GM10266 (cell line): Measurements from ENCODE around the gene CDO1.
"Not testable (repeated sequence)": the region's sequence is repeated elsewhere in the genome, so short reads cannot be mapped to it uniquely, and the experiment has no call there.

Source experiments
- DNase-seq: peaks from one replicate; pipeline ENCODE4 v3.0.0; 2012; ENCODE audit errors: extremely low spot score
- TF ChIP-seq, protein P1 (sequence below): IDR thresholded peaks from 2 replicates; pipeline ENCODE4 v1.5.1; 2012; ENCODE audit warnings: mild to moderate bottlenecking, low read depth; ENCODE audit not compliant: control insufficient read depth, insufficient read depth; ENCODE audit errors: missing control alignments

Gene CDO1

DNA sequence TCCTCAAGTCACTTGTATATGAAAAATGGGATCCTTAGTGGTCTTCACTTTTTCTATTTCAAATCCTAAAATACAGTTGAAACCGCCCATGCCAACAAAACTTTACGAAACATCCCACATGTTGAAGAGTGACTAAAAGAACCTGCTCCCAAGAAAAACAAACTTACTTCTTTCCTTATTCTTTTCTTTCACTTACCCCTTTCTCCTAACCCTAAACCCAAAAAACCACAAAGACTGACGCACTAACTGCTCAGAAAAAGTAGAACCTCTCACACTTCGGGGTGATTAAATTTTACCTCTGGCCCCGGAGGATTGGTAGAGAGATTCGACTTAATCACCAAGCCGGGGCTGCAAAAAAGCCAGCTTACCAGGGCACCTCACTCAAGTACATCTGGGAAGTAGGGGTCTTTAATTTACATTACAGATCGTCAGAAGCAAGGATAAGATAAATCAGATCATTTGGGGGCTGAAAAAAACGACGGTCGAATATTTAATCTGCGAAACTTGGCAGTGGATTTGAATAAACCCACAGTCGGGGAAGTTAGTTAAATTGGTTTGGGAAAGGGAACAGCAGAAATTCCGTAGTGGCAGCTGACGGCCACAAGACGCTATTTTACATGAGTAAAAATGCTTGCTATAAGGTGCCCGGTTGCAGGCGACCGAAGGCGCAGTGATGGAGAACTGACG, 1.3 kb downstream of the CDO1 start:
- no peak for DNase-seq
- TF ChIP-seq, protein P1, sequence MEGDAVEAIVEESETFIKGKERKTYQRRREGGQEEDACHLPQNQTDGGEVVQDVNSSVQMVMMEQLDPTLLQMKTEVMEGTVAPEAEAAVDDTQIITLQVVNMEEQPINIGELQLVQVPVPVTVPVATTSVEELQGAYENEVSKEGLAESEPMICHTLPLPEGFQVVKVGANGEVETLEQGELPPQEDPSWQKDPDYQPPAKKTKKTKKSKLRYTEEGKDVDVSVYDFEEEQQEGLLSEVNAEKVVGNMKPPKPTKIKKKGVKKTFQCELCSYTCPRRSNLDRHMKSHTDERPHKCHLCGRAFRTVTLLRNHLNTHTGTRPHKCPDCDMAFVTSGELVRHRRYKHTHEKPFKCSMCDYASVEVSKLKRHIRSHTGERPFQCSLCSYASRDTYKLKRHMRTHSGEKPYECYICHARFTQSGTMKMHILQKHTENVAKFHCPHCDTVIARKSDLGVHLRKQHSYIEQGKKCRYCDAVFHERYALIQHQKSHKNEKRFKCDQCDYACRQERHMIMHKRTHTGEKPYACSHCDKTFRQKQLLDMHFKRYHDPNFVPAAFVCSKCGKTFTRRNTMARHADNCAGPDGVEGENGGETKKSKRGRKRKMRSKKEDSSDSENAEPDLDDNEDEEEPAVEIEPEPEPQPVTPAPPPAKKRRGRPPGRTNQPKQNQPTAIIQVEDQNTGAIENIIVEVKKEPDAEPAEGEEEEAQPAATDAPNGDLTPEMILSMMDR, result no peak

DNA sequence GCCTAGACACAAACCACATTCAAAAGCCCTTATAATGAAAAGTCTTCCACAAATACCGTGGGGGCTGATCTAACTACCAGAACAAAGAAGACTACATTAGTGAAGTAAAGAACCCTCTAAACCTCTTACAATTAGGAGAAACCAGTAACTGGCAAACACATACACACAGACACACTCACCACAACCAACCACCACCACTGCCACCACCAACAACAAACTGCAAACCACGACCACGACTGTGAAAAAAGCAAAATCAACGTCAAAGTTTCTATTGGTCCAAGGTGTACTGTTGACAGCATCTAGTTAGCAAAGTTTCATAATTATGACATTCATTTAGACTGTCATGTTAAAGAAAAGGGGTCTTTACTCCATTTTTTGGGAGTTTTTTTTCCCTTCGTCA, 2.7 kb downstream of the CDO1 start:
- TF ChIP-seq, protein P1, result no peak
- no peak for DNase-seq

DNA sequence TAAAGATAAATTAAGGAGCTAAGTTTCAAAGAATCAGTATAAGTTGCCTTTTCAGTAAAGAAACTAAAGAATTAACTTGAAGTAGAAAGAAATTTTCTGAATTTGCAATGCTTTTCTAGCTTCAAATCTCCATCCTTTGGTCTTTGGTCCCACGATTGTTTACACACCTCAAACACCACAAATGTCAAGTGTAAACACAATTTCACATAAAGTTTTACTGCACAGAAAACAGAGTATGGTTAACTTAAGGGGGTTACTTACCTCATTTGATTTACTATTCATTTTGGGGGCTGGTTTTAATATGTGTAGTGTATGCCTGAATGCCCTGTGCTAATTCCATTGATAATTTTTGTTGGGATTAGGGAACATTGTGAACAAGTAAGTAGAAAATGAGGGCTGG, 4.1 kb downstream of the CDO1 start:
- DNase-seq, result no peak
- TF ChIP-seq, protein P1, result no peak

DNA sequence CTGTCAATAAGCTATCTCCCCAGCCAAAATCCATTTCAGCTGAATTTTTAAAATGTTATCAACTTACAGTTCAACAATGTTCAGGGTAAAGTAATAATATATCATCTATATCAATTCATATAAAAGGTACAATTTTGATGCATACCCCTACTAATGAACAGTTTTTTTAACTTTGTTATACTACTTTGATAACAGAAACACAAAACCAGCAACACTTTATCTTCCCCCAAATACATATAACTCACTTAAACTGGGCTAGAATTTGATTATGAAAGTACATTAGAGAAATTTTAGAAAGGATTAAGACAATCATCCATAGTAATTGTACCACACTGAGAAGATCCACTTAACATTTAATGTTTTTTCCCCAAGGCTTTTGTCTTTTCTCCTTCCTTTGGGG, 5.1 kb downstream of the CDO1 start:
- DNase-seq, result no peak
- TF ChIP-seq, protein P1, result no peak

DNA sequence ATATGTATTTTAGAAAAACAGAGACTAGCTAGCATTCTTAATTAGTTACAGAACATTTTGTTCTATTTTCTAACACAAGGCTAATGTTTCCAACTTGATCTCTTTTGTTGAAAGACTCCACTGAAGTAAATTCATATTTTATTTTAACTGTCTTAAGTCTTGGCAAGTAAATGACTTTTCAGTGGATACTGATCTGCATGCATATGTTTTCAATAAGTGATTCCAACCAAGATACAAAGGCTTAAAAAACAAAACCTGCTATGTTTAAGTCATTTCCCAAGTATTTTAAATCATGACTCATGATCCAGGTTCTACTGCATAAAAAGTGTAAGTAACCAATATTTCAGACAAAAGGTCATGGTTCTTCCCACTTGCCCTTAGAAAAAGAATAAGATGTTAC, 5.7 kb downstream of the CDO1 start:
- TF ChIP-seq, protein P1, result no peak
- no peak for DNase-seq

DNA sequence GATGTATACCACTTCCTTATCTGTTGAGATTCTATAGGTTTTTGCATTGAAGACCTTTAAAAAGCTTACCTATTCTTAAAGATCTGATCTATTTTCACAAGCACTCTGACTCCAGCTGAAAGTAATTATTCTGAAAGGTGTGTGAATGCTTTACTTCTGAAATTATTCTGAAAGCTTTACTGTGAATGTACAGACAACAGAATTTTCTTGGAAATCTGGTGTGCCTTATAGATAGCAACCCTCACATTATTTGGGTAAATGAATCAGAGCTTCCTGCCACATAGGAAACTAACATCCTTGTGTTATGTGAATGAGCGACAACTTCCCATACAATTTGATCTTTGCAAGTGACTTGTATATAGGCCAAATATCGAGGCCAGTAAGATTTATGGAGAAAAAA, 6.5 kb downstream of the CDO1 start:
- no peak for DNase-seq
- TF ChIP-seq, protein P1, result no peak

DNA sequence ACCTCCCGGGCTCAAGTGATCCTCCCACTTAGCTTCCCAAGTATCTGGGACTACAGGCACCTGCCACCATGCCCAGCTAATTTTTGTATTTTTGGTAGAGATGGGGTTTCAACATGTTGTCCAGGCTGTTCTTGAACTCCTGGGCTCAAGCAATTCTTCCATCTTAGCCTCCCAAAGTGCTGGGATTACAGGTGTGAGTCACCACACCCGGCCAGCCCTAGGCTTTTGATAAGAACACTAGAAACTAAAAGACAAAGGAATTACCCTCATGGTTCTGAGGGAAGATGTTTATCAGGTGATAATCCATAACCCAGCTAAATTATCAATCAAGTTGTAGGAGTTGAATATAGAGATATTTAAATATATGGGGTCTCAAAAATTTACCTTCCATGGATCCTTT, 8.4 kb downstream of the CDO1 start:
- not testable (repeated sequence) for DNase-seq

DNA sequence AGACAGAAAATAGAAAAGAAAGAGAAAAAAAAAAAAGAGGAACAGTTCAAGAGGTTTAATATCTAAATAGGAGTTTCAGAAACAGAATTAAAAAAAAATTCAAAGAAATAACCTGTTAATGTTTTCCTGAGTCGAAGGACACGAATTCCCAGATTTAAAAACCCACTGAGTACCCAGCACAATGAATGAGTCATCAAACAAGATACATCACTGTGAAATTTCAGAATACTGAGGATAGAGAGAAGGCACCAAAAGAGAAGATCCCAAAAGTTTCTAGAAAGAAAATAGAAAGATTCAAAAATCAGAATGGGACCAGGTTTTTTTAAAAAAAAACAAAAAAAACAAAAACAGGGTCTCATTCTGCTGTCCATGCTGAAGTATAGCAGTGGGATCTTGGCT, 8.8 kb downstream of the CDO1 start:
- no peak for DNase-seq
- TF ChIP-seq, protein P1, result no peak
